Suprapubic skin (tissue), 4 donors: ENCODE results near the gene PPM1N.

ENCODE experiments used
- CTCF ChIP-seq, 2 donors: fragments of 200-600 bp in 1 of 2; fragments of 450-650 bp in 1 of 2; sonication (generic) in 1 of 2; IDR thresholded peaks; one replicate each; pipeline ENCODE4 v1.5.1; 2016 to 2019; ENCODE audit warnings: antibody characterized with exemption in 2 of 2, mild to moderate bottlenecking in 1 of 2, moderate library complexity in 1 of 2
- EP300 ChIP-seq: sonication (generic); formaldehyde crosslinking; IDR thresholded peaks from one replicate; pipeline ENCODE4 v1.6.1; 2017; ENCODE audit warnings: antibody characterized with exemption
- POLR2A ChIP-seq, 2 donors: fragments of 450-650 bp; IDR thresholded peaks; one replicate each; pipeline ENCODE4 v1.6.1; 2017; ENCODE audit warnings: antibody characterized with exemption in 2 of 2, mild to moderate bottlenecking in 2 of 2, moderate library complexity in 2 of 2
- POLR2AphosphoS5 ChIP-seq, 3 donors: sonication (generic); formaldehyde crosslinking; IDR thresholded peaks; one replicate each; pipeline ENCODE4 v1.6.1; 2017; ENCODE audit warnings: antibody characterized with exemption in 3 of 3

GRCh38 chr19:45509692-45510015, 11.4 kb downstream of the PPM1N start:
- TF ChIP-seq POLR2A (IDR thresholded peaks at IDR 0.05) (no peak), EP300 (no peak), CTCF (IDR thresholded peaks at IDR 0.05) (no peak), POLR2AphosphoS5 (IDR thresholded peaks at IDR 0.05) (no peak)
